ENCODE measurements around the gene NFIX. TPM values are rescaled to one million over a fixed set of nuclear protein-coding genes. Genes with fewer than 3 reads are reported as not detected.

NFIX gene
- total and polyA plus RNA-seq, 9 of the 15 experiments (the other 6 are each of a cell fraction or from before 2014, with no cell fraction given) = 0.28 to 26.8 (median 5.4) TPM

DNA sequence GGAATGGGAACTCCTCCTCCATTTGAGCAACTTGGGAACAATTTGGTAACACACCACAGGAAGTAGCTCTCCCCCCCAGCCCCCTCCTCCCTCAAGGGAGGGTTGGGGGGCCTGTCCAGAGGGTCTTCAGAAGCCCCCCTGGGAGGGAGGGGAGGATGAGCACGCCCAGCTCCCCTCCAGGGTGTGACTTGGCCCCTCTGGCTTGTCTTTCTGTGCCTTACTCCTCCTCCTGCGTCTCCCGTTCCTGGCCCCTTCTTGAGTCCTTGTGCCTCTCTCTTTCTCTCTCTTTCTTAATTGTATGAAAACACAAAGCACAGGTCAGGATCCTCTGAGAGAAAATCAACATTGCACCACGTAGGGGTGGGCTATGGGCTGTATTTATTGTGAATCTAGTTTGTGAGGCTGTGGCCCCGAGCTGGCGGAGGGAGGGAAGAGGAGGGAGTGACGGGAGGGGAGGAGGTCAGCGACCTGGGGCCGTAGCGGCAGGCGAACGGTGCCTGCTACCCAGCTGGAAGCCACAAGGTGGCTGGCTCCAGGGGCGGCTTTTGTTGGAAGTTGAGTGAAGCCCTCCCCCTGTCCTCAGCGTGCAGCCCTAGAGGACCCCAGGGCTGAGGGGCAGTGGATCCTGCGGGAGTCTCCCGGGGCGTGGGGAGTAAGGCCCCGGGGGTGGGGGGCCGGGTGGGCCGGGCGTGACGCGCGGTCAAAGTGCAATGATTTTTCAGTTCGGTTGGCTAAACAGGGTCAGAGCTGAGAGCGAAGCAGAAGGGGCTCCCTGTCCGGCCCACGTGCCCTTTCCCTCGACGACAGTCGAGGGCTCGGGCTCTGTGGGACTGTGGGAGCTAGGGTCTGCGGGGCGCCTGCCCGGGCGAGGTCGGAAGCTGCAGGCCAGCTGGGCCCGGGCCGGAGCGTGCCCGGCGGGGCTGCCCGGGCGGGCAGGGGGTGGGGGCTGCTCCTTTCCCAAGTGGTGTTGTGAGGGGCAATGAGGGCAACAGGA, 101.0 kb downstream of the NFIX start (continued):
- 0 out of 2 replicates have a peak, but pooled peaks have one; percentile 7 for TF ChIP-seq RAD51 (IDR thresholded peaks at IDR 0.05; ENCODE audit: borderline replicate concordance, low read depth)
- TF ChIP-seq, protein P1, sequence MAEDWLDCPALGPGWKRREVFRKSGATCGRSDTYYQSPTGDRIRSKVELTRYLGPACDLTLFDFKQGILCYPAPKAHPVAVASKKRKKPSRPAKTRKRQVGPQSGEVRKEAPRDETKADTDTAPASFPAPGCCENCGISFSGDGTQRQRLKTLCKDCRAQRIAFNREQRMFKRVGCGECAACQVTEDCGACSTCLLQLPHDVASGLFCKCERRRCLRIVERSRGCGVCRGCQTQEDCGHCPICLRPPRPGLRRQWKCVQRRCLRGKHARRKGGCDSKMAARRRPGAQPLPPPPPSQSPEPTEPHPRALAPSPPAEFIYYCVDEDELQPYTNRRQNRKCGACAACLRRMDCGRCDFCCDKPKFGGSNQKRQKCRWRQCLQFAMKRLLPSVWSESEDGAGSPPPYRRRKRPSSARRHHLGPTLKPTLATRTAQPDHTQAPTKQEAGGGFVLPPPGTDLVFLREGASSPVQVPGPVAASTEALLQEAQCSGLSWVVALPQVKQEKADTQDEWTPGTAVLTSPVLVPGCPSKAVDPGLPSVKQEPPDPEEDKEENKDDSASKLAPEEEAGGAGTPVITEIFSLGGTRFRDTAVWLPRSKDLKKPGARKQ (CRISPR knock-in tag; IDR thresholded peaks at IDR 0.05) = no peak
- no peak for TF ChIP-seq ESRRB (CRISPR knock-in tag; IDR thresholded peaks at IDR 0.05; ENCODE audit: borderline replicate concordance)
- no peak for TF ChIP-seq ZNF586 (CRISPR knock-in tag; conservative IDR thresholded peaks at IDR 0.05)
- no peak for TF ChIP-seq ZNF778 (CRISPR knock-in tag; IDR thresholded peaks at IDR 0.05)
- TF ChIP-seq ETV6 (IDR thresholded peaks at IDR 0.05; ENCODE audit: borderline replicate concordance in 1 of 2, low read depth in 2 of 2, low read length in 1 of 2) = no peak
- TF ChIP-seq ETV6 (CRISPR knock-in tag; IDR thresholded peaks at IDR 0.05; ENCODE audit: borderline replicate concordance) = no peak
- no peak for TF ChIP-seq FOSL1 (tag; conservative IDR thresholded peaks at IDR 0.05)
- TF ChIP-seq GATA2 (CRISPR knock-in tag; IDR thresholded peaks at IDR 0.05) = no peak
- no peak for TF ChIP-seq ZNF354B (CRISPR knock-in tag; IDR thresholded peaks at IDR 0.05)
- no peak for TF ChIP-seq POLR3G (IDR thresholded peaks at IDR 0.05; ENCODE audit: extremely low read depth, insufficient read length, insufficient replicate concordance)
- no peak for TF ChIP-seq ATF1 (CRISPR knock-in tag; IDR thresholded peaks at IDR 0.05)
- TF ChIP-seq ATF1 (tag; IDR thresholded peaks at IDR 0.05) = no peak
- TF ChIP-seq, protein P2, sequence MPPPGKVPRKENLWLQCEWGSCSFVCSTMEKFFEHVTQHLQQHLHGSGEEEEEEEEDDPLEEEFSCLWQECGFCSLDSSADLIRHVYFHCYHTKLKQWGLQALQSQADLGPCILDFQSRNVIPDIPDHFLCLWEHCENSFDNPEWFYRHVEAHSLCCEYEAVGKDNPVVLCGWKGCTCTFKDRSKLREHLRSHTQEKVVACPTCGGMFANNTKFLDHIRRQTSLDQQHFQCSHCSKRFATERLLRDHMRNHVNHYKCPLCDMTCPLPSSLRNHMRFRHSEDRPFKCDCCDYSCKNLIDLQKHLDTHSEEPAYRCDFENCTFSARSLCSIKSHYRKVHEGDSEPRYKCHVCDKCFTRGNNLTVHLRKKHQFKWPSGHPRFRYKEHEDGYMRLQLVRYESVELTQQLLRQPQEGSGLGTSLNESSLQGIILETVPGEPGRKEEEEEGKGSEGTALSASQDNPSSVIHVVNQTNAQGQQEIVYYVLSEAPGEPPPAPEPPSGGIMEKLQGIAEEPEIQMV (tag; conservative IDR thresholded peaks at IDR 0.05; ENCODE audit: low read depth) = no peak
- TF ChIP-seq ZNF57 (CRISPR knock-in tag; IDR thresholded peaks at IDR 0.05) = no peak
- no peak for TF ChIP-seq LCOR (CRISPR knock-in tag; IDR thresholded peaks at IDR 0.05)
- no peak for TF ChIP-seq MTA3 (IDR thresholded peaks at IDR 0.05; ENCODE audit: borderline replicate concordance)
- TF ChIP-seq, protein P3, sequence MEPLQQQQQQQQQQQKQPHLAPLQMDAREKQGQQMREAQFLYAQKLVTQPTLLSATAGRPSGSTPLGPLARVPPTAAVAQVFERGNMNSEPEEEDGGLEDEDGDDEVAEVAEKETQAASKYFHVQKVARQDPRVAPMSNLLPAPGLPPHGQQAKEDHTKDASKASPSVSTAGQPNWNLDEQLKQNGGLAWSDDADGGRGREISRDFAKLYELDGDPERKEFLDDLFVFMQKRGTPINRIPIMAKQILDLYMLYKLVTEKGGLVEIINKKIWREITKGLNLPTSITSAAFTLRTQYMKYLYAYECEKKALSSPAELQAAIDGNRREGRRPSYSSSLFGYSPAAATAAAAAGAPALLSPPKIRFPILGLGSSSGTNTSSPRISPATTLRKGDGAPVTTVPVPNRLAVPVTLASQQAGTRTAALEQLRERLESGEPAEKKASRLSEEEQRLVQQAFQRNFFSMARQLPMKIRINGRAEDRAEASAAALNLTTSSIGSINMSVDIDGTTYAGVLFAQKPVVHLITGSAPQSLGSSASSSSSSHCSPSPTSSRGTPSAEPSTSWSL (CRISPR knock-in tag; IDR thresholded peaks at IDR 0.05; ENCODE audit: borderline replicate concordance) = no peak
- no peak for TF ChIP-seq SIN3B (IDR thresholded peaks at IDR 0.05; ENCODE audit: low read depth)
- no peak for TF ChIP-seq HEY1 (CRISPR knock-in tag; IDR thresholded peaks at IDR 0.05; ENCODE audit: borderline replicate concordance)
- no peak for TF ChIP-seq HLTF (IDR thresholded peaks at IDR 0.05)
- no peak for TF ChIP-seq CEBPB (tag; IDR thresholded peaks at IDR 0.05)
- TF ChIP-seq RBM15 (IDR thresholded peaks at IDR 0.05; ENCODE audit: insufficient read depth, low read length) = no peak
- TF ChIP-seq MBD2 (IDR thresholded peaks at IDR 0.05; ENCODE audit: borderline replicate concordance, low read depth) = no peak; the same call in 1 of the 2 replicates
- TF ChIP-seq U2AF1 (optimal IDR thresholded peaks at IDR 0.05; ENCODE audit: low read depth, low read length) = no peak
